Measurements from ENCODE around the gene UBE2D3.

The UBE2D3 gene

GRCh38 chr4:102792361-102792936 is 34.9 kb downstream of the UBE2D3 start:
- in situ Hi-C loops (cut with MboI; ENCODE audit: low sequenced_read_pairs), result no loop called here

- in situ Hi-C loops (cut with MboI; ENCODE audit: low sequenced_read_pairs), result no loop called here
Observed at GRCh38 chr4:102791318-102791835, 36.0 kb downstream of the UBE2D3 start.

GRCh38 chr4:102789317-102789717 is 38.0 kb downstream of the UBE2D3 start:
- in situ Hi-C loops (cut with MboI; ENCODE audit: low sequenced_read_pairs), result no loop called here

GRCh38 chr4:102787944-102788343 is 39.4 kb downstream of the UBE2D3 start:
- in situ Hi-C loops (cut with MboI; ENCODE audit: low sequenced_read_pairs), result no loop called here

- in situ Hi-C loops (cut with MboI; ENCODE audit: low sequenced_read_pairs), result no loop called here
Observed at GRCh38 chr4:102787096-102787881, 40.1 kb downstream of the UBE2D3 start.

- in situ Hi-C loops (cut with MboI; ENCODE audit: low sequenced_read_pairs), result no loop called here
Observed at GRCh38 chr4:102786279-102786678, 41.1 kb downstream of the UBE2D3 start.

GRCh38 chr4:102783006-102783405 is 44.3 kb downstream of the UBE2D3 start:
- in situ Hi-C loops (cut with MboI; ENCODE audit: low sequenced_read_pairs), result no loop called here

GRCh38 chr4:102781570-102781969 is 45.8 kb downstream of the UBE2D3 start:
- in situ Hi-C loops (cut with MboI; ENCODE audit: low sequenced_read_pairs), result no loop called here

GRCh38 chr4:102780476-102781144 is 46.7 kb downstream of the UBE2D3 start:
- in situ Hi-C loops (cut with MboI; ENCODE audit: low sequenced_read_pairs), result no loop called here

GRCh38 chr4:102779204-102779603 is 48.1 kb downstream of the UBE2D3 start:
- in situ Hi-C loops (cut with MboI; ENCODE audit: low sequenced_read_pairs), result no loop called here

GRCh38 chr4:102778720-102779119 is 48.6 kb downstream of the UBE2D3 start:
- in situ Hi-C loops (cut with MboI; ENCODE audit: low sequenced_read_pairs), result no loop called here

GRCh38 chr4:102775805-102776204 is 51.5 kb downstream of the UBE2D3 start:
- in situ Hi-C loops (cut with MboI; ENCODE audit: low sequenced_read_pairs), result no loop called here

- in situ Hi-C loops (cut with MboI; ENCODE audit: low sequenced_read_pairs), result no loop called here
Observed at GRCh38 chr4:102774254-102774653, 53.1 kb downstream of the UBE2D3 start.

GRCh38 chr4:102772738-102773340 is 54.5 kb downstream of the UBE2D3 start:
- in situ Hi-C loops (cut with MboI; ENCODE audit: low sequenced_read_pairs), result no loop called here

GRCh38 chr4:102764901-102765300 is 62.5 kb downstream of the UBE2D3 start:
- in situ Hi-C loops (cut with MboI; ENCODE audit: low sequenced_read_pairs), result no loop called here

GRCh38 chr4:102761906-102762305 is 65.4 kb downstream of the UBE2D3 start:
- in situ Hi-C loops (cut with MboI; ENCODE audit: low sequenced_read_pairs), result no loop called here

GRCh38 chr4:102761296-102761701 is 66.1 kb downstream of the UBE2D3 start:
- in situ Hi-C loops (cut with MboI; ENCODE audit: low sequenced_read_pairs), result no loop called here

- in situ Hi-C loops (cut with MboI; ENCODE audit: low sequenced_read_pairs), result no loop called here
Observed at GRCh38 chr4:102760645-102761295, 66.6 kb downstream of the UBE2D3 start, which contains the start of gene MANBA. Gene MANBA (minus strand): TSS chr4:102760968. CDS start chr4:102760894, 74 bp downstream.

GRCh38 chr4:102759831-102760644 is 67.3 kb downstream of the UBE2D3 start:
- in situ Hi-C loops (cut with MboI; ENCODE audit: low sequenced_read_pairs), result no loop called here
